Colonic mucosa (tissue), 4 donors: ENCODE measurements around the gene MAML2. TPM values are rescaled to one million over a fixed set of nuclear protein-coding genes. Genes with fewer than 3 reads are reported as not detected.
A peak's percentile ranks its signal among the peaks of the same experiment; 100 is the strongest.

Source experiments
- DNase-seq: peaks from one replicate; pipeline ENCODE4 v3.0.0-alpha.2; 2020
- H3K27ac ChIP-seq: fragments of 200-600 bp; one replicate; pipeline ENCODE4 v1.8.0; 2021
- H3K27me3 ChIP-seq: fragments of 200-600 bp; one replicate; pipeline ENCODE4 v1.8.0; 2021
- H3K36me3 ChIP-seq: fragments of 200-600 bp; one replicate; pipeline ENCODE4 v1.8.0; 2021
- H3K4me1 ChIP-seq: fragments of 200-600 bp; one replicate; pipeline ENCODE4 v1.8.0; 2021; ENCODE audit warnings: mild to moderate bottlenecking
- H3K4me3 ChIP-seq: fragments of 200-600 bp; one replicate; pipeline ENCODE4 v1.8.0; 2021
- H3K9ac ChIP-seq, 2 donors: one replicate each; pipeline ENCODE4 v1.7.0; 2013; ENCODE audit warnings: control low read depth in 2 of 2, low read depth in 2 of 2, low read length in 2 of 2
- H3K9me3 ChIP-seq: fragments of 200-600 bp; one replicate; pipeline ENCODE4 v1.8.0; 2021
- intact Hi-C: fragments of 100-400 bp; cut with DNase I; formaldehyde crosslinking; loops from one replicate; pipeline ENCODE4 v1.14.1; 2022
- total RNA-seq, 2 donors: library from RNA; stranded (reverse); fragmentation: NEBNext Ultra II Directional in 1 of 2; extraction: Animal tissue kit (Norgen Biotek cat#: 25700) in 1 of 2; gene quantifications; one replicate each; pipeline ENCODE4 v1.2.1, GENCODE V29; 2021
- TF ChIP-seq, protein P1 (sequence below): fragments of 200-600 bp; IDR thresholded peaks from one replicate; pipeline ENCODE4 v1.8.0; 2022; ENCODE audit warnings: antibody characterized with exemption, mild to moderate bottlenecking
- donor health status: healthy.
- donor health status: DM: no; HTN: no; CAD: no.
- donor health status: DM: no; HTN: no; CAD: no.

Gene MAML2
- total RNA-seq, 2 donors from 2014 or later = 10.4 to 11.0 TPM

DNA sequence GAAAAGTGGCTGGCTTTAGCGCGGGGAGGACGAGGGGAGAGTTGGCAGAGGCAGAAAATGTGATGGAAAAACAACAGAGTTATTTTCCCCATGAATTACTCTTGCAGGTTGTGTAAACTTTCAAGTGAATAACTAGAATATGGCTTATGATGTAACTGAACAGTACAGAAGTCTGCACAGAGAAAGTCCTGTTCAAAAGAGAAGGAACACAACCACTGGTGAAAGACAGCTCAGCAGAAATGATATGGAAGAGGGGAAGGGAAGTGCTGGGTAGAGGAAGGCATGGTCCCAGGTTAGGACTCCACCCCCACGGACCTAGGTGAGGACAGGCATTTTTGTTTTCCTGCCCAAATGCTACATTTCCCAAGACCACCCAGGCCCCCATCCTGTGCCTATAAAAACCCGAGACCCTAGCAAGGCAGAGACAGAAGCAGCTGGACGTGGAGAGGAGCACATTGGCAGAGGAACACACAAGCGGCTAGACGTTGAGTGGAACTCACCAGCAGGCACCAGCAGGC, 77.7 kb downstream of the MAML2 start:
- Histone ChIP-seq H3K36me3 (no peaks in the 10 kb centered on the region), H3K9ac (no peak overlapping the region), H3K27me3 (no peaks in the 10 kb centered on the region), H3K27ac (no peak overlapping the region), H3K9me3 (no peaks in the 10 kb centered on the region), H3K4me3 (no peak overlapping the region), H3K4me1 (no peaks in the 10 kb centered on the region)
- intact Hi-C loops = no loop called here
- TF ChIP-seq, protein P1, sequence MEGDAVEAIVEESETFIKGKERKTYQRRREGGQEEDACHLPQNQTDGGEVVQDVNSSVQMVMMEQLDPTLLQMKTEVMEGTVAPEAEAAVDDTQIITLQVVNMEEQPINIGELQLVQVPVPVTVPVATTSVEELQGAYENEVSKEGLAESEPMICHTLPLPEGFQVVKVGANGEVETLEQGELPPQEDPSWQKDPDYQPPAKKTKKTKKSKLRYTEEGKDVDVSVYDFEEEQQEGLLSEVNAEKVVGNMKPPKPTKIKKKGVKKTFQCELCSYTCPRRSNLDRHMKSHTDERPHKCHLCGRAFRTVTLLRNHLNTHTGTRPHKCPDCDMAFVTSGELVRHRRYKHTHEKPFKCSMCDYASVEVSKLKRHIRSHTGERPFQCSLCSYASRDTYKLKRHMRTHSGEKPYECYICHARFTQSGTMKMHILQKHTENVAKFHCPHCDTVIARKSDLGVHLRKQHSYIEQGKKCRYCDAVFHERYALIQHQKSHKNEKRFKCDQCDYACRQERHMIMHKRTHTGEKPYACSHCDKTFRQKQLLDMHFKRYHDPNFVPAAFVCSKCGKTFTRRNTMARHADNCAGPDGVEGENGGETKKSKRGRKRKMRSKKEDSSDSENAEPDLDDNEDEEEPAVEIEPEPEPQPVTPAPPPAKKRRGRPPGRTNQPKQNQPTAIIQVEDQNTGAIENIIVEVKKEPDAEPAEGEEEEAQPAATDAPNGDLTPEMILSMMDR = no peak
- no peak for DNase-seq

DNA sequence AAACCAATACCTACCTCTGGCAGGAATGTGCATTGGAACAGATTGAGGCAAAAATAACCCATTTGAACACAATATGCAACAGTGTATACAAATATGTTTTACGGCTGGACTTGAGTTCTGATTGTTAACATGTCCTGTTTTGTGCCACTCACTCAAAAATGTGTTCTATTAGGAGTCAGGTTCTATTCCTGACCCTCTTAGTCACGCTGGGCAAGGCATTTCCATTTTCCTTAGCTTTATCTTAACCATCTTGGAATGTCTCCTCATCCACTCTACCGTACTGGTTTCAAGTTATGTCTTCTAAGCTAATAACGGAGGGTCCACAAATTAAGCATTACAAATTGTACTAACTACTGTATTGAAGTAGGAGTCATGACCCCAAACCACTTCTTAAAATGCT, 78.6 kb downstream of the MAML2 start:
- H3K27ac ChIP-seq = no peak overlapping the region
- intact Hi-C loops = no loop called here
- H3K9me3 ChIP-seq = no peaks in the 10 kb centered on the region
- TF ChIP-seq, protein P1 = no peak
- no peak for DNase-seq
- no peaks in the 10 kb centered on the region for H3K36me3 ChIP-seq
- H3K9ac ChIP-seq = no peak overlapping the region
- H3K27me3 ChIP-seq = no peaks in the 10 kb centered on the region
- H3K4me3 ChIP-seq = no peak overlapping the region
- peaks cover 2% of the 10 kb centered on the region for H3K4me1 ChIP-seq

DNA sequence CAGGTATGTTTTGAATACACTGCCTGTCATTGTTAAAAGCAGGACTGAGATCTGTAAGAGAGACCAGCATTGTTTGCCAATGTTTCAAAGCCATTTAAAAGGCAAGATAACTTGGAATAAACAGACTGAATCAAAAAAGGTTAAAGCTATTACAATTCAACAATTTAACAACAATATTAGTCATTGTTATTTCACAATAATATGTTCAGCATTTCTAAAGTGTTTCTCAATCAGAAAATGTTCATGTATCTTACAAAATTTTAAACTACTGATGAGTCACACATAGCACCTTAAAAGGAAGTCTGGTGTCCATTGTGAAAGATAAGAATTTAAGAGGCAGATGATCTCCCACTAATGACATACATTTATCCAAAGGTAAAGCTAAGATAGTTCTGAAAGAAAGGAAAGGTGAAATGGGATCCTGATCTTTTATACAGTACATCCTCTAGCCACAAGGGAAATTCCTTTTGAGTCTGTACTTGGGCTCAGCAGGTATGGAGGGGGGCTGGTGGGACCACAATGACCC, 79.7 kb downstream of the MAML2 start:
- intact Hi-C loops = no loop called here

DNA sequence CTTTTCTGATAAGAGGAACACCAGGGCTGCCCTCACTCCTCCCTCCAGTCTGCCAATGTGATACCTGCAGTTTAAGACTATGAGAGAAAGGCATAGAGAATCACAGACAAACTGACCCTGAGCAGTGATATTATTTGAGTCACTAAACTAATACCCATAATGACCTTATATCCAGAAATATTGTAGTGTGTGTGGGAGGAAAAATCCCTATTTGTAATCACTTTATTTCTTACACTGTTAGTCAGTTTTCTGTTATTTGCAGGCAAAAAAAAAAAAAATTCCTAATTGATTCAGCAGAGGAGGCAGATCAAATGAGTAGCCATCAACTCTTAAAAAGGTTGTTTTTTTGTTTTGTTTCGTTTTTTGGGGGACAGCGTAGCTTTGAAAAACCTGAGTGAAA, 82.5 kb downstream of the MAML2 start:
- TF ChIP-seq, protein P1 = no peak
- Histone ChIP-seq H3K4me1 (peaks cover 8% of the 10 kb centered on the region), H3K4me3 (no peak overlapping the region), H3K27ac (peak overlapping the region; percentile 67), H3K36me3 (no peaks in the 10 kb centered on the region), H3K9me3 (no peaks in the 10 kb centered on the region), H3K27me3 (no peaks in the 10 kb centered on the region), H3K9ac (no peak overlapping the region)
- DNase-seq = no peak
- intact Hi-C loops = no loop called here

More for the DNA sequence above, 79.7 kb downstream of the MAML2 start:
- no peaks in the 10 kb centered on the region for H3K36me3 ChIP-seq
- DNase-seq = no peak
- H3K4me1 ChIP-seq = peaks cover 8% of the 10 kb centered on the region
- no peaks in the 10 kb centered on the region for H3K9me3 ChIP-seq
- no peak overlapping the region for H3K27ac ChIP-seq
- H3K9ac ChIP-seq = no peak overlapping the region
- no peaks in the 10 kb centered on the region for H3K27me3 ChIP-seq
- no peak overlapping the region for H3K4me3 ChIP-seq
- TF ChIP-seq, protein P1 = no peak

DNA sequence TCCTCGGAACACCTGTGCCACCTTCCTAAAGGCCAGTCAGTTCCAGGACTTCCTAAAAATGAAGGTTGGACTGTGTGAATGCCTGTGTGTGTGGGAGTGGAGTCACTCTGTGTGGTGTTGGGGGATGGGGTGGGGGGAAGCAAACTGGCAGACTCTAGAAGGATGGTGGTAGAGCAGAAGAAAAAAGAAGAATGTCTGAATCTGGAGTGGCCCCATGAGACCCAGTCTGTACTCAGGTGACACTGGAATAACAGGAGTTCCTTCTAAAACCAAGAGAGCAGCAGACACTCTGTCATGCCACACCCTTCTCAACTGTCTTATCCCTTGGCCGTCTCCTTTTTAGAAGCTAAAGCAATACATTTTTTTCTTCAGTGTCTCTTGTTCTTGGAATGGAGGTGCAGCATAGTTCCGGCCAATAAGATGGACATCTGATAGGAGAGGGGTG, 82.9 kb downstream of the MAML2 start:
- Histone ChIP-seq H3K9ac (peak overlapping the region in 1 of 2 donors; percentile 42), H3K4me3 (no peak overlapping the region), H3K36me3 (no peaks in the 10 kb centered on the region), H3K9me3 (no peaks in the 10 kb centered on the region), H3K27me3 (no peaks in the 10 kb centered on the region), H3K4me1 (peaks cover 8% of the 10 kb centered on the region), H3K27ac (peak overlapping the region; percentile 67)
- intact Hi-C loops = no loop called here
- peak; percentile 24 for DNase-seq
- TF ChIP-seq, protein P1 = no peak
